Epithelial cell of umbilical artery (primary cell): ENCODE data around the gene DUSP14. TPM values are rescaled to one million over a fixed set of nuclear protein-coding genes. Genes with fewer than 3 reads are reported as not detected.

ENCODE experiments used
- total RNA-seq: library from RNA; depleted of rRNA; stranded (reverse); fragments of >200 nt; gene quantifications from 2 replicates; pipeline ENCODE4 v1.2.3, GENCODE V29; 2014

Gene DUSP14, protein sequence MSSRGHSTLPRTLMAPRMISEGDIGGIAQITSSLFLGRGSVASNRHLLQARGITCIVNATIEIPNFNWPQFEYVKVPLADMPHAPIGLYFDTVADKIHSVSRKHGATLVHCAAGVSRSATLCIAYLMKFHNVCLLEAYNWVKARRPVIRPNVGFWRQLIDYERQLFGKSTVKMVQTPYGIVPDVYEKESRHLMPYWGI
- total RNA-seq, result 27.9 and 40.3 TPM in 2 replicates

DNA sequence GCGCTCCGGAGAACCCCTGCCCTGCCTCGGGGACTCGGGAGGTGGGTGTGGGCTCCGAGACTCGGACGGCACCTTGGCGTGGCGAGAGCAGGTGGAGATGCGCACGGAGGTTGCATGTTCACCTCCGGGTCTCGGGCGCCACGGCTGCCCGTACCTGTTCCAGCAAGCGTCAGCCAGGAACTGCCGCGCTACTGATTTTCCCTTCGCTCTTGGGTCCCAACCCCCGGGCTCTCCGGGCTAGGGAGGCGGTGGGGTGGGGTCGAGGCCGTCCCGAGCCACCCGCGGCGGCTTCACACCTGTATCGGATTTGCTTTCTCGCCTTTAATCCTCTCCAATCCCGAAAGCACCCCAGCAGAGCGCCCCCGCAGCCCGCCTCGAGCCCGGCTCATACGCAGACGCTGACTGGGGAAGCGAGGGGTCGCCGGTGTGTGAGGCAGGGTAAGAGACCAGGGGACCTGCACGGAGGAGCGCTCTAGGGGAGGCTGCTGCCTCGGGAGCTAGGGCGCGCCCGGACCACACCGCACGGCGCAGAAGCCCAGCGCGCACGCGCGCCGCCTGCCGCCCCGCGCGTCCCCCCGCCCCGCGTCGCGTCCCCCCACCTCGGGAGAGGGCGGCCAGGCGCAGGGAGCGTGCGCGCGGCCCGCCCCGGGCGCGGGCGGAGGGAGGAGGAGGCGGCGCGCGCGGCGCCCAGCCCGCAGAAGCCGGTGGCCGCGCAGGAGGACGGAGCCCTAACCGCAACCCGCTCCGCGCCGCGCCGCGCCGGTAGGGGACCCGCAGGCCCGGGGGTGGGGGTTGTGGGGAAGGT lies at the start of gene DUSP14:
TSS of gene DUSP14 (plus strand) at position 695 of the 805 bp plus-strand sequence. CDS start 22,382 bp downstream, outside the sequence.

Other genes starting within 250 kb of the DUSP14 start
- gene C17orf78, start 113.9 kb upstream of the DUSP14 start, total RNA-seq, result not detected in 2 replicates
- gene ACACA, start 83.1 kb upstream of the DUSP14 start, total RNA-seq, result 42.9 and 50.0 TPM in 2 replicates
- gene TADA2A, start 83.0 kb upstream of the DUSP14 start, total RNA-seq, result 12.7 and 19.3 TPM in 2 replicates
- gene SYNRG, start 119.5 kb downstream of the DUSP14 start, total RNA-seq, result 9.7 and 11.1 TPM in 2 replicates
- gene DDX52, start 153.6 kb downstream of the DUSP14 start, total RNA-seq, result 32.2 and 39.8 TPM in 2 replicates